T-helper 17 cell (primary cell): ENCODE results near the gene ZNF385C. TPM values are rescaled to one million over a fixed set of nuclear protein-coding genes. Genes with fewer than 3 reads are reported as not detected.

ENCODE experiments used
- total RNA-seq, 4 donors: library from RNA in 2 of 4; stranded (reverse) in 2 of 4; gene quantifications; one replicate each; pipeline ENCODE4 v1.2.3 and lab custom pipeline; 2022 to 2026

ZNF385C gene
- total RNA-seq, 2 donors from 2014 or later = 0.16 to 0.20 TPM

Other genes with a start within 250 kb of the ZNF385C start
- 10 to 100 TPM; 17.7 to 31.6 TPM for gene KLHL11, start 233.1 kb downstream of the ZNF385C start, total RNA-seq
- gene ACLY, start 179.5 kb downstream of the ZNF385C start, total RNA-seq = 10 to 100 TPM; 65.5 to 73.4 TPM
- 1 to 10 TPM; 3.7 to 4.3 TPM for gene ODAD4, start 167.9 kb downstream of the ZNF385C start, total RNA-seq
- 10 to 100 TPM; 21.0 to 23.4 TPM for gene CNP, start 131.7 kb downstream of the ZNF385C start, total RNA-seq
- 100 to 1,000 TPM; 113 to 124 TPM for gene DNAJC7, start 81.0 kb downstream of the ZNF385C start, total RNA-seq
- gene NKIRAS2, start 78.4 kb downstream of the ZNF385C start, total RNA-seq = 10 to 100 TPM; 14.3 to 15.6 TPM
- under 1 TPM; 0.65 to 0.85 TPM for gene C17orf113, start 47.9 kb downstream of the ZNF385C start, total RNA-seq
- 10 to 100 TPM; 16.9 to 24.0 TPM for gene DHX58, start 14.2 kb upstream of the ZNF385C start, total RNA-seq
- gene KAT2A, start 22.9 kb upstream of the ZNF385C start, total RNA-seq = 10 to 100 TPM; 33.3 to 35.5 TPM
- not detected for gene HSPB9, start 24.3 kb upstream of the ZNF385C start, total RNA-seq
- 10 to 100 TPM; 74.3 to 97.9 TPM for gene RAB5C, start 56.5 kb upstream of the ZNF385C start, total RNA-seq
- under 1 TPM; 0.45 to 0.94 TPM for gene KCNH4, start 82.7 kb upstream of the ZNF385C start, total RNA-seq
- not detected for gene HCRT, start 87.0 kb upstream of the ZNF385C start, total RNA-seq
- gene GHDC, start 96.0 kb upstream of the ZNF385C start, total RNA-seq = 10 to 100 TPM; 12.4 to 13.5 TPM
- gene STAT5B, start 177.9 kb upstream of the ZNF385C start, total RNA-seq = 100 to 1,000 TPM; 202 to 225 TPM
- gene STAT5A, start 190.0 kb upstream of the ZNF385C start, total RNA-seq = 100 to 1,000 TPM; 153 to 177 TPM